PC-9 (cell line): ENCODE results near the gene MICAL3.

Experiments
- EZH2 ChIP-seq: fragments of 200-600 bp; sonication (generic); IDR thresholded peaks from 2 replicates; pipeline ENCODE4 v1.8.0; 2017; ENCODE audit warnings: antibody characterized with exemption, low read depth
- TF ChIP-seq, protein P1 (sequence below): fragments of 200-600 bp; sonication (generic); conservative IDR thresholded peaks from 2 replicates; pipeline ENCODE4 v1.6.1; 2017; ENCODE audit warnings: mixed run types, antibody characterized with exemption, mild to moderate bottlenecking, moderate library complexity

DNA sequence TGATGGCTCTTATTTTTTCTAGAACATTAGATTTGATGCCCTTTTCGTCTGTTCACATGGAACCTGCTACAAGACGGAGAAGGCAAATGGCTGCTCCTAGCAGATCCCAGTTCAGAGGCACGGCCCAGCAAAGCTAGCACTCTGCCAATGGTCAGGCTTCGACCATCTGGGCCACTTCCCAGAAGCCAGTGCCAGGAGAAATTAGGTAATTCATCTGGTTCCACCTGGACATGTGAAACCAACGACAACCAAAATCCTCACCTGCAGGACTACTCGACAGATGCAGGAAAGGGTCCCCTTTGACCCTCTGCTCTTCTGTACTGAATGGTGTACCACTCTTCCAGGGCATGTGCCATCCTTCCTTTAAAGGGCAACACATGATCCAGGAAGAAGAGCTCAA is 25.4 kb downstream of the MICAL3 start:
- TF ChIP-seq, protein P1, sequence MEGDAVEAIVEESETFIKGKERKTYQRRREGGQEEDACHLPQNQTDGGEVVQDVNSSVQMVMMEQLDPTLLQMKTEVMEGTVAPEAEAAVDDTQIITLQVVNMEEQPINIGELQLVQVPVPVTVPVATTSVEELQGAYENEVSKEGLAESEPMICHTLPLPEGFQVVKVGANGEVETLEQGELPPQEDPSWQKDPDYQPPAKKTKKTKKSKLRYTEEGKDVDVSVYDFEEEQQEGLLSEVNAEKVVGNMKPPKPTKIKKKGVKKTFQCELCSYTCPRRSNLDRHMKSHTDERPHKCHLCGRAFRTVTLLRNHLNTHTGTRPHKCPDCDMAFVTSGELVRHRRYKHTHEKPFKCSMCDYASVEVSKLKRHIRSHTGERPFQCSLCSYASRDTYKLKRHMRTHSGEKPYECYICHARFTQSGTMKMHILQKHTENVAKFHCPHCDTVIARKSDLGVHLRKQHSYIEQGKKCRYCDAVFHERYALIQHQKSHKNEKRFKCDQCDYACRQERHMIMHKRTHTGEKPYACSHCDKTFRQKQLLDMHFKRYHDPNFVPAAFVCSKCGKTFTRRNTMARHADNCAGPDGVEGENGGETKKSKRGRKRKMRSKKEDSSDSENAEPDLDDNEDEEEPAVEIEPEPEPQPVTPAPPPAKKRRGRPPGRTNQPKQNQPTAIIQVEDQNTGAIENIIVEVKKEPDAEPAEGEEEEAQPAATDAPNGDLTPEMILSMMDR = no peak
- no peak for TF ChIP-seq EZH2
